ENCODE results near the gene SDK2.
A peak's percentile ranks its signal among the peaks of the same experiment; 100 is the strongest.

SDK2 gene

GRCh38 chr17:73391331-73392265 is 252.6 kb downstream of the SDK2 start:
- no peak for DNase-seq (ENCODE audit: low spot score)

- DNase-seq (ENCODE audit: low spot score), result no peak
Observed at GRCh38 chr17:73390851-73391250, 253.4 kb downstream of the SDK2 start.

GRCh38 chr17:73390221-73390620 is 254.0 kb downstream of the SDK2 start:
- no peak for DNase-seq (ENCODE audit: low spot score)

GRCh38 chr17:73389411-73389810 is 254.8 kb downstream of the SDK2 start:
- no peak for DNase-seq (ENCODE audit: low spot score)

- no peak for DNase-seq (ENCODE audit: low spot score)
Observed at GRCh38 chr17:73388578-73388905, 255.7 kb downstream of the SDK2 start.

- DNase-seq (ENCODE audit: low spot score), result no peak
Observed at GRCh38 chr17:73387746-73388577, 256.3 kb downstream of the SDK2 start.

- no peak for DNase-seq (ENCODE audit: low spot score)
Observed at GRCh38 chr17:73386561-73386960, 257.7 kb downstream of the SDK2 start.

- no peak for DNase-seq (ENCODE audit: low spot score)
Observed at GRCh38 chr17:73384926-73385325, 259.3 kb downstream of the SDK2 start.

GRCh38 chr17:73380439-73381106 is 263.7 kb downstream of the SDK2 start:
- no peak for DNase-seq (ENCODE audit: low spot score)

- no peak for DNase-seq (ENCODE audit: low spot score)
Observed at GRCh38 chr17:73379826-73380225, 264.4 kb downstream of the SDK2 start.

GRCh38 chr17:73378974-73379470 is 265.2 kb downstream of the SDK2 start:
- no peak for DNase-seq (ENCODE audit: low spot score)

GRCh38 chr17:73376636-73377035 is 267.6 kb downstream of the SDK2 start:
- no peak for DNase-seq (ENCODE audit: low spot score)

GRCh38 chr17:73376152-73376551 is 268.1 kb downstream of the SDK2 start:
- DNase-seq (ENCODE audit: low spot score), result no peak

- no peak for DNase-seq (ENCODE audit: low spot score)
Observed at GRCh38 chr17:73371836-73372235, 272.4 kb downstream of the SDK2 start.

- no peak for DNase-seq (ENCODE audit: low spot score)
Observed at GRCh38 chr17:73371285-73371684, 273.0 kb downstream of the SDK2 start.

GRCh38 chr17:73369817-73370490 is 274.3 kb downstream of the SDK2 start:
- peak; percentile 71 for DNase-seq (ENCODE audit: low spot score)

GRCh38 chr17:73369111-73369521 is 275.1 kb downstream of the SDK2 start:
- no peak for DNase-seq (ENCODE audit: low spot score)

GRCh38 chr17:73368085-73368631 is 276.1 kb downstream of the SDK2 start:
- DNase-seq (ENCODE audit: low spot score), result no peak

GRCh38 chr17:73365906-73366623 is 278.2 kb downstream of the SDK2 start:
- DNase-seq (ENCODE audit: low spot score), result no peak

- DNase-seq (ENCODE audit: low spot score), result no peak
Observed at GRCh38 chr17:73365301-73365874, 278.9 kb downstream of the SDK2 start.

GRCh38 chr17:73364155-73364522 is 280.1 kb downstream of the SDK2 start:
- DNase-seq (ENCODE audit: low spot score), result no peak
